ENCODE data around the gene GFOD1. TPM values are rescaled to one million over a fixed set of nuclear protein-coding genes. Genes with fewer than 3 reads are reported as not detected.

GFOD1 gene
- total RNA-seq, 4 donors from 2014 or later, result 16.1 to 30.7 (median 22.9) TPM

DNA sequence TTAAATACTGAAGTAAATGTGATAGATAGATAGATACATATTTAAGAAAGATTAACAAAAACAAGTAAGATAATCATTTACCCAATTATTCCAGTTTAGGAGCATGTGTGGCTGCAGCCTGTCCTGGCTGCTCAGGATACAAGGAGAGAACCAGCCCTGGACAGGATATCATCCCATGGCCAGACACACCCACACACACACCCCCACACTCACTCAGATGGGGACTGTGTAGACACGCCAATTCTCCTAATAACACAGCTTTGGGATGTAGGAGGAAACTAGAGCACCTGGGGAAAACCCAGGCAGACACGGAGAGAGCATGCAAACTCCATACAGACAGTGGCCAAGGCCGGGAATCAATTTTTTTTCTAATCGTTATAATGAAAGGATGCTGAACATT is 45.6 kb downstream of the GFOD1 start:
- Histone ChIP-seq H3K9me3 (no peaks in the 10 kb centered on the region), H3K4me3 (no peak overlapping the region), H3K4me1 (peaks cover 12 to 50% (median 16%) of the 10 kb centered on the region in 3 donors), H3K27ac (peak overlapping the region in 2 of 4 donors; percentile 66 to 75), H3K27me3 (no peaks in the 10 kb centered on the region), H3K36me3 (no peaks in the 10 kb centered on the region)
- 70 to 82% methylated on average over 4 of the region's 4 CpGs for WGBS, 2 donors
- TF ChIP-seq POLR2A (IDR thresholded peaks at IDR 0.05), result no peak
- TF ChIP-seq, protein P1, sequence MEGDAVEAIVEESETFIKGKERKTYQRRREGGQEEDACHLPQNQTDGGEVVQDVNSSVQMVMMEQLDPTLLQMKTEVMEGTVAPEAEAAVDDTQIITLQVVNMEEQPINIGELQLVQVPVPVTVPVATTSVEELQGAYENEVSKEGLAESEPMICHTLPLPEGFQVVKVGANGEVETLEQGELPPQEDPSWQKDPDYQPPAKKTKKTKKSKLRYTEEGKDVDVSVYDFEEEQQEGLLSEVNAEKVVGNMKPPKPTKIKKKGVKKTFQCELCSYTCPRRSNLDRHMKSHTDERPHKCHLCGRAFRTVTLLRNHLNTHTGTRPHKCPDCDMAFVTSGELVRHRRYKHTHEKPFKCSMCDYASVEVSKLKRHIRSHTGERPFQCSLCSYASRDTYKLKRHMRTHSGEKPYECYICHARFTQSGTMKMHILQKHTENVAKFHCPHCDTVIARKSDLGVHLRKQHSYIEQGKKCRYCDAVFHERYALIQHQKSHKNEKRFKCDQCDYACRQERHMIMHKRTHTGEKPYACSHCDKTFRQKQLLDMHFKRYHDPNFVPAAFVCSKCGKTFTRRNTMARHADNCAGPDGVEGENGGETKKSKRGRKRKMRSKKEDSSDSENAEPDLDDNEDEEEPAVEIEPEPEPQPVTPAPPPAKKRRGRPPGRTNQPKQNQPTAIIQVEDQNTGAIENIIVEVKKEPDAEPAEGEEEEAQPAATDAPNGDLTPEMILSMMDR (IDR thresholded peaks at IDR 0.05), result no peak
- intact Hi-C loops (cut with DNase I), result no loop called here
- no peak for DNase-seq

DNA sequence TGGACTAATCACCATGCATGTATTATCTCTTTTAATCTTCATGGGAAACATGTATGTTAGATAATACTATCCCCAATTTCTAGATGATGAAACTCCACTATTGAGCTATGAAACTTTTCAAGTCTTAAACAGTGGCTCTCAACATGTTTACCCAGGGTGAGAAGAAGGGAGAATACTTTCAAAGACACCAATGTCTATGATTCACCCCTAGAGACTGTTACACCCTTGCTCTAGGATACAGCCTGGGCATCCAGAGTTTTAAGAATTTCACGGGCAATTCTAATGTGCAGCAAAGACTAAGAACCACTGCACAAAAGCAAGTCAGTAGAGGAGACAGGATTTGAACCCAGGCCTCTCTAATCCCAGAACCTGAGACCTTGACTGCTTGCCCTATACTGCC is 47.8 kb downstream of the GFOD1 start:
- TF ChIP-seq, protein P1 (IDR thresholded peaks at IDR 0.05), result no peak
- TF ChIP-seq POLR2A (IDR thresholded peaks at IDR 0.05), result no peak
- Histone ChIP-seq H3K27me3 (no peaks in the 10 kb centered on the region), H3K27ac (peak overlapping the region in 2 of 4 donors; percentile 31 to 63), H3K9me3 (no peaks in the 10 kb centered on the region), H3K36me3 (no peaks in the 10 kb centered on the region), H3K4me3 (no peak overlapping the region), H3K4me1 (peaks cover 7 to 43% (median 12%) of the 10 kb centered on the region in 3 donors)
- intact Hi-C loops (cut with DNase I), result no loop called here
- no peak for DNase-seq
- 56 to 100% methylated on average over 1 of the region's 1 CpG for WGBS, 2 donors

DNA sequence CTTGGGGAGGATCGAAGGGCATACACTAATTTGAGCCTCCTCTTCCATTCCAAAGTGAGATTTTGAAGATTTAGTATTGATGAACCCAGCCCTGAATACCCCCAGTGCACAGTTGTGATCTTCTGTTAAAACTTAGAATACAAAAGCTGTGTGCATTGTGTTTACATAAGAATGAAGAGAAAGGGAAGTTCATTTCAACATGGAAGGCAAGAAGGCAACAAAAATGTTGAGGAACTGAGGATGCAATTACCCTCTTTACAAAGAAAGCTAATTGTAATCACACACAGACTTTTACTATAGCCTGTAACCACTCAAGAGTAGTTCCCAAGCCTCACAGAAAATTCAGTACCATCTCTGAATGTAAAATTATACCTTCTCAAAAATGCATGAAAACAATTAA is 49.3 kb downstream of the GFOD1 start:
- H3K4me3 ChIP-seq, result no peak overlapping the region
- WGBS, 2 donors, result 100% methylated on average over 1 of the region's 1 CpG
- no peaks in the 10 kb centered on the region for H3K36me3 ChIP-seq
- no peaks in the 10 kb centered on the region for H3K27me3 ChIP-seq
- peak overlapping the region in 1 of 4 donors; percentile 25 for H3K27ac ChIP-seq
- intact Hi-C loops (cut with DNase I), result no loop called here
- DNase-seq, result no peak
- no peak for TF ChIP-seq POLR2A (IDR thresholded peaks at IDR 0.05)
- TF ChIP-seq, protein P1 (IDR thresholded peaks at IDR 0.05), result no peak
- no peaks in the 10 kb centered on the region for H3K9me3 ChIP-seq
- H3K4me1 ChIP-seq, result peaks cover 7 to 48% (median 12%) of the 10 kb centered on the region in 3 donors

DNA sequence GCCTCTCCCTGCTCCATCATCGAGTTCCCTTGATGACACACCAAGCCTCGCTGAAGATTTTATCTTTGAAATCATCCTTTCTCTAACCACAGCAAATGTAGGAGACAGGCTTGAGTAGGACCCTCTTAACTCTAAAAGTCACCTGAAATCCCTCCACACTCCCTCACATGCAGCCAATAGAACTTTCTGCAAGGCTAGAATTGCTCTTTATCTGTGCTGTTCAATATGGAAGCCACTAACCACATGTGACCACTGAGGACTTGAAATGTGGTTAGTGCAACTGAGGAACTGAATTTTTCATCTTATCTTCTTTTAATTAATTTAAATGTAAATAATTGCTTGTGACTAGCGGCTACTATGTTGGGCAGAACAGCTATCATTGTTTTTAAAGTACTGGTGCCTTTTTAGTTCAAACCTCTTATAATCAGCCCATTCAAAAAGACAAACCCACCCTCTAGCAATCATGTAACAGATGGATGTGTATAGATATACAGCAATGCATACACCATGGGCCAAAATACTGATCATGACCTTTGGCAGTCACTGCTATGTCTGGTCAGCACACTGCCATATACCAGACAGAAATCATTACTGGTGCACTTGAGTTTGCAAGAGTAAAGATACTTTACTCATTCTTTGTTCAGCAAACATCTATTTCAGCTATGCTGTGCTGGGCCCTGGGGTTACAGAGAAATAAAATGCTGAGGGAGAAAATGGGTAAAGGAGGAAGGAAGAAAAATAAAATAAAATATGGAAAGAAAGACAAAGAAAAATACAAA is 50.0 kb downstream of the GFOD1 start:
- H3K27me3 ChIP-seq, result no peaks in the 10 kb centered on the region
- 84 to 86% methylated on average over 3 of the region's 3 CpGs for WGBS, 2 donors
- H3K4me3 ChIP-seq, result no peak overlapping the region
- intact Hi-C loops (cut with DNase I), result no loop called here
- TF ChIP-seq, protein P1 (IDR thresholded peaks at IDR 0.05), result no peak
- no peak for TF ChIP-seq POLR2A (IDR thresholded peaks at IDR 0.05)
- DNase-seq, result no peak
- peaks cover 9 to 56% (median 12%) of the 10 kb centered on the region in 3 donors for H3K4me1 ChIP-seq
- no peaks in the 10 kb centered on the region for H3K36me3 ChIP-seq
- H3K9me3 ChIP-seq, result no peaks in the 10 kb centered on the region
- H3K27ac ChIP-seq, result peak overlapping the region in 3 of 4 donors; percentile 0 to 25 (median 5)

DNA sequence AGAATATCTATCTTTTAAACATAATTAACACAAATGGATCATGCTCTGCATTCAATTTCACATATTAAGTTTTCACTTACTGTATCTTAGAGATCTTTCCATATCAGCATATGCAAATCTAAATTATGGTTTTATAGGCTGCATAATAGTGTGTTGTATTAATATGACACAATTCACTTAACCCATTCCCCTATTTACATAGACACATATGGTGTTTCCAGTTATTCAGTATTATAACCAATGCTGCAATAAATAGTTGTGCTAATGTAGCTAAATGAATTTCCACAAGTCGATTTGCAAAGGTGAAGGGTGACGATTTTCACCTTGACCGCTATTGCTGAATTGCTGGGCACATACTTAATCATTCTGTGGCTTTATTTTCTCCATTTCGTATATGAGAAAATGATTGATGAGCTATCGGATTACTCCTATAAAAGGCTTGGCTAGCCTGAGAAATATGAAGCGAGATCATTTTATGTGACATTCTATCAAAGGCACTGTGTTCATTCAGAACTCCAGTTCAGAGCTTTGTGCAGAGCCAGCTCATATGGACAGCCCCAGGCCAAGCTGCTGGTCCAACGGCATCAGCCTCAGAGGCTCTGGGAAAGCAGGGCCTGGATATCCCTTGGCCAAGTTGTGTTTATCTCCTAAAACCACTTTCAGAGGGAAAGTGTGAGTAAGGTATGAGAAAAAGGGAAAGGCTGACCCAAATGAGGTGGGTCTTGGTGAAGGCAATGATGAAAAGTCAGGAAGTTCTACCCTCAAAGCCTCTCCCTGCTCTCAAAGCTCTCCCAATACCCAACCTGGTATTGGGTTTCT is 50.8 kb downstream of the GFOD1 start:
- 78 to 79% methylated on average over 6 to 7 of the region's 7 CpGs for WGBS, 2 donors
- peaks cover 11 to 57% (median 12%) of the 10 kb centered on the region in 3 donors for H3K4me1 ChIP-seq
- H3K27me3 ChIP-seq, result no peaks in the 10 kb centered on the region
- H3K4me3 ChIP-seq, result no peak overlapping the region
- intact Hi-C loops (cut with DNase I), result no loop called here
- no peaks in the 10 kb centered on the region for H3K9me3 ChIP-seq
- no peak for TF ChIP-seq POLR2A (IDR thresholded peaks at IDR 0.05)
- TF ChIP-seq, protein P1 (IDR thresholded peaks at IDR 0.05), result no peak
- no peaks in the 10 kb centered on the region for H3K36me3 ChIP-seq
- H3K27ac ChIP-seq, result peak overlapping the region in 3 of 4 donors; percentile 0 to 23 (median 5)
- DNase-seq, result no peak

Data from esophagus squamous epithelium (tissue), 5 donors.